Inflammatory macrophage treated with lipopolysaccharide for 1 hour (primary cell): ENCODE results near the gene CRKL.
"Not testable (repeated sequence)": the region's sequence is repeated elsewhere in the genome, so short reads cannot be mapped to it uniquely, and the experiment has no call there.

Experiments used
- DNase-seq, 2 donors: peaks; one replicate each; pipeline ENCODE4 v3.0.0-alpha.2; 2020 to 2022

The CRKL gene

GRCh38 chr22:20901093-20902033 is 15.8 kb upstream of the CRKL start:
- not testable (repeated sequence) for DNase-seq

DNA sequence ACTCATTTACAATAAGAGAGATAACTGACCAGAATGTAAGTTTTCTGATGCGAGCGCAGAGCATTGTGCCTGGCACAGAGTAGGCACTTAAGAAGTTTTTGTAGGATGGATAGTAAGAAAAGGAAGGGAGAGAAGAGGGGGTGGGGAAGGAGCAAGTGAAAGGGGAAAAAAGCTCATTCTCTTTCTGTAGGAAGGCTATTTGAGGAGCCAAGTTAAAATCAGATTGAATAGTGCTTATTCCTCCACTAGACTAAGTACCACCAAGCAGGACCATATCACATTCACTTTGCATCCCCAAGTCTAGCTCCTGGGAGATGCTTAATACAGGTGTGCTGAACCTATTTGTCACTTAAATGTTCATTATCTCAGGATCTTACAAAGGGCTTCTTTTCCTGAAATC is 14.1 kb upstream of the CRKL start:
- DNase-seq, result no peak

DNA sequence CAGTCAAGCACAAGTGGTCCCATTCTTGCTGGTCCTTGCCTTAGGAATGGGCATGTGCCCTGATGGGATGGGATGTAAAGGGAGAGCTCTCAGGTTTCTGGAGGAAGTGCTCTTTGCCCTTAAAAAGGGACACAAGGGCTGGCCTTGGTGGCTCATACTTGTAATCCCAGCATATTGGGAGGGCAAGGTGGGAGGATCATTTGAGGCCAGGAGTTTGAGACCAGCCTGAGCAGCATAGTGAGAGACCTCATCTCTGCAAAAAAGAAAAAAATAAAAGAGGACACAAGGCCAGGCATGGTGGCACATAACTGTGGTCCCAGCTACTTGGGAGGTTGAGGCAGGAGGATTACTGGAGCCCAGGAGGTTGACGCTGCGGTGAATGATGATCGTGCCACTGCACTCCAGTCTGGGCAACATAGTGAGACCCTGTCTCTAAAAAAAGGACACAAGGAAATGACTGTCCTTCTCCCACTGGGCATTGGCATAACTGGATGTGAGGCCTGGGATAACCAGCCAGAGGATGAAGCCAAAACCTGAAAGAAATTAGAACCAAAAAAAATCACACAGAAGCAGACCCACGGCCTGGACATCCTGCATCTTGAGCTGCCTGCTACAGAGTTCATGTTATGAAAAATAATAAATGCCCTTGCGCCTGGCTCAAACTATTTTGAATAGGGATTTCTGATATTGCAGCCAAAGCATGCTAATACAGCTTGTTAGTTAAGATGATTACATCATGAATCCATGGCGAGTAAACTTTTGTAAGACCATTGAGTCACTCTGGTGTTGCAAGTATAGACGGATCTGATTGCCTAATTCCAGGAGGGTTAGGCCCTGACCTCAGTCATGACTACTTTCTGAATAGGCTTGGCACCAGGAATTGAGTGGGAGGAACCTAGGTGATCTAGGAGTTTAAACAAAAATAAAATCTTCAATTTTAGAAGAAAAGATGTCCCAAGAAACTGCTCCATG is 12.9 kb upstream of the CRKL start:
- peak; percentile 98 to 99 for DNase-seq

- DNase-seq, result no peak
These were observed 12.2 kb upstream of the CRKL start for GRCh38 chr22:20904980-20905355.

- DNase-seq, result no peak
These were observed 11.5 kb upstream of the CRKL start for GRCh38 chr22:20905415-20906386.

GRCh38 chr22:20906387-20906767 is 10.8 kb upstream of the CRKL start:
- DNase-seq, result no peak

DNA sequence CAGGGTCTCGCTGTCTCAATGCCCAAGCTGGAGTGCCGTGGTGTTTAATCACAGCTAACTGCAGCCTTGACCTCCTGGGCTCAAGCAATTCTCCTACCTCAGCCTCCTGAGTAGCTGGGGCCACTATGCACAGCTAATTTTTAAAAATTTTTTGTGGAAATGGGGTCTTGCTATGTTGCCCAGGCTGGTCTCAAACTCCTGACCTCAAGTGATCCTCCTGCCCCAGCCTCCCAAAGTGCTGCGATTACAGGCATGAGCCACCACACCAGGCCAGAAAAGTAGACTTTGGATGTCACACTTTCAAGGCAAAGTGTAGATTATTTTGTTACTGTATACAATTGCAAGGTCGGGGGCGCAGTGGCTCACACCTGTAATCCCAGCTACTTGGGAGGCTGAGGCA is 8.5 kb upstream of the CRKL start:
- DNase-seq, result not testable (repeated sequence)

- DNase-seq, result no peak
These were observed 7.5 kb upstream of the CRKL start for GRCh38 chr22:20909543-20910303.

GRCh38 chr22:20912494-20912893 is 4.7 kb upstream of the CRKL start:
- DNase-seq, result no peak

DNA sequence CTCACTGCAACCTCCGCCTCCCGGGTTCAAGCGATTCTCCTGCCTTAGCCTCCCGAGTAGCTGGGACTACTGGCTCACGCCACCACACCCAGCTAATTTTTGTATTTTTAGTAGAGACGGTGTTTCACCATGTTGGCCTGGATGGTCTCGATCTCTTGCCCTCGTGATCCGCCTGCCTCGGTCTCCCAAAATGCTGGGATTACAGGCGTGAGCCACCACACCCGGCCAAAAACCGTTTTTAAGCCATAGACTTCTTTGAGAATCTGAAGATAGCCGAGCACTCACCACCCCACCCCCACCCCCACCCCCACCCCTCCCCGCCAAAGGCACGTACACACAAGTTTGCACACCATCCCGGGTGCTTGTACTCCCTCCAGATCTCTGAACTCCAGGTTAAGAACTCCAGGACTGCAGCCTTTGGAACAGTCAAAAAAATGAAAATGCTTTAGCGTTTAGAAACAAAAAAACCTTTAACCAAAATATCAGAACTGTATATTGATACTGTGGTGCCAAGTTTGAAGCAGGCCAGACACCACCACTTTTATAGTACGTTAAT is 1.5 kb downstream of the CRKL start:
- no peak for DNase-seq

GRCh38 chr22:20919718-20920117 is 2.5 kb downstream of the CRKL start:
- no peak for DNase-seq

DNA sequence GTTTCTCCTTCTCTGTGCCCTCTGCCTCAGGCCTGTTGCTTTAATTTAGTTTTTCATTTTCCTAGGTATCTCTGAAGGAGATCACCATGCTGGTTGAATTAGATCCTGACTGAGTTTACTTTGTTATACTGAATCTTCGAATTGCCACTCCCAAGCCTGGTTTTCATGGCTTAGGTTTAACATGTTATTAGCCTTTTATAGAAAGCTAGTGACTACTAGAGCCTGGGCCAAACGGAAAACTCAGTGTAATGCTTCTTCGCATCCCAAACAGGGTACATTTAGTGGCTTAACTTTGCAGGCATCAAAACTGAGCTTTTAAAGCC is 3.6 kb downstream of the CRKL start:
- no peak for DNase-seq

GRCh38 chr22:20922141-20922751 is 5.0 kb downstream of the CRKL start:
- no peak for DNase-seq

GRCh38 chr22:20926243-20926642 is 9.0 kb downstream of the CRKL start:
- DNase-seq, result peak in 1 of 2 donors; percentile 17

GRCh38 chr22:20927940-20928572 is 10.8 kb downstream of the CRKL start:
- no peak for DNase-seq

DNA sequence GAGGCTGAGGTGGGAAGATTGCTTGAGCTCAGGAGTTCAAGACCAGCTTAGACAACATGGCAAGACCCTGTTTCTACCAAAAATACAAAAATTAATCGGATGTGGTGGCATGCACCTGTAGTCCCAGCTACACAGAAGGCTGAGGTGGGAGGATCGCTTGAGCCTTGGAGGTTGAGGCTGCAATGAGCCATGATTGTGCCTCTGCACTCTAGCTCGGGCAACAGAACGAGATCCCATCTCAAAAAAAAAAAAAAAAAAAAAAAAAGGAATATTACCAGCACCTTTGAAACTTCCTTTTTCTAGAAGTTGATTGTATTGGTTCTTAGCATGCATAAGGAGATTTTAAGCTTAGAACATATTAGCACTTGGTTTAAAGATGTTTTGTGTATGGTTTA is 11.4 kb downstream of the CRKL start:
- no peak for DNase-seq

DNA sequence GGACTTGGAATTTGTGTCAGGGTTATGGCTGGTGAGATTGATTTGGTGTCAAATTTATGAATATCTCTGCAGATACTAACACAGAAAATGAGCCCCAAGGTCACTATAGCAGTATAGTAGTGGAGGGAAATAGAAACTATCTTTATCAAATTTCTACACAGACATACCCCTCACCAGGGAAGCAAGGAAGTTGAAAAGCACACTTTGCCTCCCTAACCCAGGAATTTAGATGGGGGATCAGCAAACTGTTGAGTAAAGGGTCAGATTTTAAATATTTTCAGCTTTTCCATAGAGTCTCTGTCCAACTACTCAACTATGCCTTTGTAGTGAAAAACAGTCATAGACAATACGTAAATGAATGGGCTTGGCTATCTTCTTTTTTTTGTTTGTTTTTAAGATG is 12.8 kb downstream of the CRKL start:
- DNase-seq, result no peak

DNA sequence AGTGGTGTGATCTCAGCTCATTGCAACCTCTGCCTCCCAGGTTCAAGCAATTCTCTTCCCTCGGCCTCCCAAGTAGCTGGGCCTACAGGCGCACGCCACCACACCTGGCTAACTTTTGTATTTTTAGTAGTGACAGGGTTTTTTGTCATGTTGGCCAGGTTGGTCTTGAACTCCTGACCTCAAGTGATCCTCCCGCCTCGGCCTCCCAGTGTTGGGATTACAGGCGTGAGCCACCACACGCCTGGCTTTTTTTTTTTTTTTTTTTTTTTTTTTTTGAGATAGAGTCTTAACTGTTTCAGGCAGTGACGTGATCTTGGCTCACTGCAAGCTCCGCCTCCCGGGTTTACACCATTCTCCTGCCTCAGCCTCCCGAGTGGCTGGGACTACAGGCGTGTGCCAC is 13.2 kb downstream of the CRKL start:
- not testable (repeated sequence) for DNase-seq

DNA sequence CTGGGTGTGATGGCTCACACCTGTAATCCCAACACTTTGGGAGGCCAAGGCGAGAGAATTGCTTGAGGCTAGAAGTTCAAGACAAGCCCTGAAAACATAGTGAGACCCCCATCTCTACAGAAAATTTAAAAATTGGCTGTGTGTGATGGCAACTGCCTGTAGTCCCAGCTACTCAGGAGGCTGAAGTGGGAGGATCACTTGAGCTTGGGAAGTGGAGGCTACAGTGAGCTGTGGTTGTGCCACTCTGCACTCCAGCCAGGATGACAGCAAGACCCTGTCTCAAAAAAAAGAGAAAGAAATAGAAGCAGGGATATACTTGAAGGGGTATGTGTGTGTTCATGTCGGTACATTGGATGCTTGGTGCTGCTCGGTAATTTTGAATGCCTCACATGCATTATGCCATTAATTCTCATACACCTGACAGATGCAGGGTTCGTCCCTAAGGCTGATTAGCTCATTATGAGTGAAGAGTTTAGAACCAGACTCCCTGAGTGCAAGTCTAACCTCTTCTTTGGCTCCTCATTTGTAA is 14.0 kb downstream of the CRKL start:
- DNase-seq, result no peak

GRCh38 chr22:20933910-20934309 is 16.7 kb downstream of the CRKL start:
- DNase-seq, result no peak
